RWPE1 (cell line): ENCODE results near the gene KRT85.

Experiments used
- CTCF ChIA-PET: fragments of 350-600 bp; sonication (Branson Sonifier 250); formaldehyde crosslinking; extraction: SDS; loops from one replicate; lab custom pipeline; 2021; lab: Yijun Ruan, JAX
- POLR2A ChIA-PET: fragments of 400-600 bp; formaldehyde crosslinking; extraction: SDS; loops from one replicate; lab custom pipeline; 2020; ENCODE audit warnings: antibody characterized with exemption; ENCODE audit not compliant: low non-redundant PET; lab: Yijun Ruan, JAX
- DNase-seq: peaks from one replicate; pipeline ENCODE4 v3.0.0; 2012; ENCODE audit warnings: low spot score
- H3K27ac ChIP-seq: fragments of 450-650 bp; 2 replicates; pipeline ENCODE4 v1.5.1; 2017
- TF ChIP-seq, protein P1 (sequence below): fragments of 450-650 bp; conservative IDR thresholded peaks from 2 replicates; pipeline ENCODE4 v1.5.1; 2017; ENCODE audit warnings: low read depth, mild to moderate bottlenecking

The KRT85 gene

DNA sequence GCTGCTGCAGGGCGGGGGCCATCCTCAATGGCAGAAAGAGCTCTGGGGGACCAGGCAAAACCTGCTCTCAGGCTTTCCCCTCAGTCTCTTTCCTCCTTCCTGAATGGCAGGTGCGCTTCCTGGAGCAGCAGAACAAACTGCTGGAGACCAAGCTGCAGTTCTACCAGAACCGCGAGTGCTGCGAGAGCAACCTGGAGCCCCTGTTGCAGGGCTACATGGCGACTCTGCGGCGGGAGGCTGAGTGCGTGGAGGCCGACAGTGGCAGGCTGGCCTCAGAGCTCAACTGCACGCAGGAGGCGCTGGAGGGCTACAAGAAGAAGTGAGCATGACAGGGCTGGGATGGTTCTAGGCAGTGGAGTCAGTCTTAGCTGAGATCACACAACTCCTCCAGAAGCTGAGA lies 23.2 kb downstream of the KRT85 start:
- POLR2A ChIA-PET, result no interaction called here
- no peak for DNase-seq
- CTCF ChIA-PET, result interaction anchor here (0.6 to 1.3 kb wide), 2 partner anchors 17 to 634 kb away, joined by 3 to 6 read pairs; no protein-coding TSS in a partner anchor
- TF ChIP-seq, protein P1, sequence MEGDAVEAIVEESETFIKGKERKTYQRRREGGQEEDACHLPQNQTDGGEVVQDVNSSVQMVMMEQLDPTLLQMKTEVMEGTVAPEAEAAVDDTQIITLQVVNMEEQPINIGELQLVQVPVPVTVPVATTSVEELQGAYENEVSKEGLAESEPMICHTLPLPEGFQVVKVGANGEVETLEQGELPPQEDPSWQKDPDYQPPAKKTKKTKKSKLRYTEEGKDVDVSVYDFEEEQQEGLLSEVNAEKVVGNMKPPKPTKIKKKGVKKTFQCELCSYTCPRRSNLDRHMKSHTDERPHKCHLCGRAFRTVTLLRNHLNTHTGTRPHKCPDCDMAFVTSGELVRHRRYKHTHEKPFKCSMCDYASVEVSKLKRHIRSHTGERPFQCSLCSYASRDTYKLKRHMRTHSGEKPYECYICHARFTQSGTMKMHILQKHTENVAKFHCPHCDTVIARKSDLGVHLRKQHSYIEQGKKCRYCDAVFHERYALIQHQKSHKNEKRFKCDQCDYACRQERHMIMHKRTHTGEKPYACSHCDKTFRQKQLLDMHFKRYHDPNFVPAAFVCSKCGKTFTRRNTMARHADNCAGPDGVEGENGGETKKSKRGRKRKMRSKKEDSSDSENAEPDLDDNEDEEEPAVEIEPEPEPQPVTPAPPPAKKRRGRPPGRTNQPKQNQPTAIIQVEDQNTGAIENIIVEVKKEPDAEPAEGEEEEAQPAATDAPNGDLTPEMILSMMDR, result no peak
- no peak overlapping the region for H3K27ac ChIP-seq

DNA sequence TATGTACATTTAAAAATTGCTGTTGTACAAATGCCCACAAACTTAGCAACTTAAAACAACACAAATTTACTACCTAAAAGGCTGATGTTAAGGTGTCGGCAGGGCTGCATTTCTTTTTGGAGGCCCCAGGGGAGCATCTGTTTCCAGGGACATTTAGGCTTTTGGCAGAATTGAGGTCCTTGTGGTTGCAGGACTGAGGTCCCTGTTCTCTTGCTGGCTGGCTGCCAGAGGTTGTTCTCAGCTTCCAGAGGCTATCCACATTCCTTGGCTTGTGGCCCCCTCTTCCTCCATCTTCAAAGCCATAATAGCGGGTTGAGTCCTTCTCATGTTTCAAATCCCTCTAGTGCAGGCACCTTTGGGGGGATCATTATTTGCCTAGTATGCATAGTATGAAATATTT lies 23.7 kb downstream of the KRT85 start:
- no peak overlapping the region for H3K27ac ChIP-seq
- no peak for DNase-seq
- ChIA-PET CTCF (interaction anchor here (0.6 to 1.3 kb wide), 2 partner anchors 16 to 635 kb away, joined by 3 to 6 read pairs; no protein-coding TSS in a partner anchor), POLR2A (no interaction called here)
- TF ChIP-seq, protein P1, result no peak

DNA sequence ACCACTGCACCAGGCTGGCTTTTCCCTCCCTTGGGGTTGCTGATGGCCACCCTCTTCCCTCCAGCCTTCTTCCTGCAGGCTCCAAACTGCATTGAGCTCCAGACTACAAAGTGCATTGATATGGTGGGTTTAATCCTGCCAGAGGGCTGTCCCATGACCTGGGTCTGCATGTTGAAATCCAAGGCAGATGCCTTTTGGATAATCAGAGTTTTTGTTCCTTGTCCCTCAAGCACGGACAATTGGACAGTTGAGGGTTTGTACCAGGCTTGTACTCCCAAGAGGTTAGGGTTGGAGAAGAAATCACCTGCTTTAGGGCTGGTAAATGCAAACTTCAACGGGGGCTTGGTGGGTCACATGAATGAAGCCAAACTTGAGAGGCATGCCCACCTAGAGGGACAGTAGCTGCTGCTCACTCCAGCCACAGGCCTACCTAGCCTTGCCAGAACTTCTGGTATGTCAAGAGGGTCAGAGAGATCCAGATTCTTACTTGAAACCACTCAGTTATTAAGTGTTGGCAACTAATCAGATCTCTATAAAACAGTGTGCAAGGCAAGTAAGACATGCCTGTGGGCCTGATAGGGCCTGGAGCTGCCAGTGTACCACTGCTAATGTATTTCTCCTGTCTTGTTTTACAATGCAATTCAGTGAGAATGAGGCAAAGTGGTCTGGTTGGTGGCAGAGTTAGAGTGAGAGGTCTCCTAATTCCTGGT lies 24.3 kb downstream of the KRT85 start:
- TF ChIP-seq, protein P1, result no peak
- no peak for DNase-seq
- ChIA-PET CTCF (no interaction called here), POLR2A (no interaction called here)
- no peak overlapping the region for H3K27ac ChIP-seq

DNA sequence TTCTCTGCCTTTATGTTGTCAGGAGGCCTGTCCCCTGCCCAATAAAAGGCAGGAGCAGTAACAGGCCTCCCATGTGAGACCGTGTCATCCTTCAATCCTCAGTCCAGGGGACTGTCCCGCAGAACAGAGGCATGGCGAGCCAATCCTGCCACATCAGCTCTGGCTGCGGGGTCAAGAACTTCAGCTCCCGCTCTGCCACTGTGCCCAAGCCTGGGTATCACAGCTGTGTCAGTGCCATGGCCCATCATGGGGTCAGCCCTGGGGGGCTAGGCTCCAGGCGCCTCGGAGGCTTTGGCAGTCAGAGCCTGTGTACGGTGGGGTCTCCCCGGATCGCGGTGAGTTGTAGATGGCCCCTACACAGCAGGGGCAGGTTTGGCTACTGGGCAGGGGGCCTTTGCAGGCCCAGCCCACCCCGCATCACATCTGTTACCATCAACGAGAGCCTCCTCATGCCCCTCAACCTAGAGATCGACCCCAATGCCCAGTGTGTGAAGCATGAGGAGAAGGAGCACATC lies 26.2 kb downstream of the KRT85 start:
- no peak overlapping the region for H3K27ac ChIP-seq
- POLR2A ChIA-PET, result no interaction called here
- no peak for DNase-seq
- TF ChIP-seq, protein P1, result no peak
- CTCF ChIA-PET, result no interaction called here

DNA sequence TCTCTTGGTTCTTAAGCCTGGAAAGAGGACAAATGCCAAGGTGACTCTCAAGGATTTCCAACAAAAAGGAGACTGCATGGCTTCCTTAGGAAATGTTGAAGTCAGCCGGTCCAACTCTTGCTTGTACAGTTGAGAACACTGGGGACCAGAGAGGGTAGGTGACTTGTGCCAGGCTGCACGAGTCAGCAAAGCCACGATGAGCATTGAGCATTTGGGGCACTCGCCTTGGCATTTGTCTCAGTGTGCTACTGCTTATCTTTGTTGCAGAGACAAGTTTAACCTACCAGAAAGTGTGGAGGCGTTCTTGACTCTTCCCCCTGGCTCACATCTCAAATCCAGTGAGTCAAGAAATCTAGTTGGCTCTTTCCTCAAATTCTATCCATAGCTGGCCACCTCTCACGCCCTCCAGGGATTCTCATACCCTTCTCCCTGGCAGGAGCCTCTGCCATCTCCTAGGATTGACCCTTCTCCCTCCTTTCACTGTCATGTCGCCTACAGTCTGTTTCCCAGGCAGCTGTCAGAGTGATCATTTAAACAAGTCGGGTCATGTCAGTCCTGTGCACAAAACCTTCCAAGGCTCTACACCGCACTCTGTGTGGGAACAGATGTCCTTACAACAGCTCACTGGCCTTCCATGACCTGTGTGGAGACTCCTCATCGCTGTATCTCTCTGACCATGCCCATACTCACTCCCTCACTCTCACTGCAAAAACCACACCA lies 28.9 kb downstream of the KRT85 start:
- peak; percentile 57 for DNase-seq
- TF ChIP-seq, protein P1, result no peak
- peak overlapping the region; percentile 69 for H3K27ac ChIP-seq
- ChIA-PET CTCF (interaction anchor here (0.6 to 0.7 kb wide), 5 partner anchors 9 to 268 kb away, joined by 3 to 4 read pairs (median 3); partner anchors contain the start of gene ATG101), POLR2A (no interaction called here)

DNA sequence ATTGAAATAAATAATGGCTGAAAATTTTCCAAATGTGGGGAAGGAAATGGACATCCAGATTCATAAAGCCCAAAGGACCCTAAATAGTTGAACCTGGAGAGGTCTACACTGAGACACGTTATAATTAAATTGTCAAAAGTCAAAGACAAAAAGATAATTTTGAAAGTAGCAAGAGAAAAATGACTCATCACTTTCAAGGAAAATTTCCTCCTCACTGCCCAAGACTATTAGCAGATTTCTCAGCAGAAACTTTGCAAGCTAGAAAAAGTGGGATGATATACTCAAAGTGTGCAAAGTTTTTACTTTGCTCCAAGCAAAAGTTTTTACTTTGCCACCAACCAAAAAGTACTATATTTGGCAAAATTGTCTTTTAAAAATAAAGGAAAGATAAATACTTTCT lies 30.2 kb downstream of the KRT85 start:
- no peak overlapping the region for H3K27ac ChIP-seq
- ChIA-PET CTCF (no interaction called here), POLR2A (no interaction called here)
- no peak for DNase-seq
- TF ChIP-seq, protein P1, result no peak
